GM18517 (cell line): Measurements from ENCODE around the gene IVD.

Experiments used
- ATAC-seq: cut with Tn5 transposase; IDR thresholded peaks from one replicate; pipeline ENCODE4 v1.9.1; 2021; ENCODE audit warnings: mild to moderate bottlenecking, moderate library complexity; ENCODE audit not compliant: unreplicated experiment

IVD gene

DNA sequence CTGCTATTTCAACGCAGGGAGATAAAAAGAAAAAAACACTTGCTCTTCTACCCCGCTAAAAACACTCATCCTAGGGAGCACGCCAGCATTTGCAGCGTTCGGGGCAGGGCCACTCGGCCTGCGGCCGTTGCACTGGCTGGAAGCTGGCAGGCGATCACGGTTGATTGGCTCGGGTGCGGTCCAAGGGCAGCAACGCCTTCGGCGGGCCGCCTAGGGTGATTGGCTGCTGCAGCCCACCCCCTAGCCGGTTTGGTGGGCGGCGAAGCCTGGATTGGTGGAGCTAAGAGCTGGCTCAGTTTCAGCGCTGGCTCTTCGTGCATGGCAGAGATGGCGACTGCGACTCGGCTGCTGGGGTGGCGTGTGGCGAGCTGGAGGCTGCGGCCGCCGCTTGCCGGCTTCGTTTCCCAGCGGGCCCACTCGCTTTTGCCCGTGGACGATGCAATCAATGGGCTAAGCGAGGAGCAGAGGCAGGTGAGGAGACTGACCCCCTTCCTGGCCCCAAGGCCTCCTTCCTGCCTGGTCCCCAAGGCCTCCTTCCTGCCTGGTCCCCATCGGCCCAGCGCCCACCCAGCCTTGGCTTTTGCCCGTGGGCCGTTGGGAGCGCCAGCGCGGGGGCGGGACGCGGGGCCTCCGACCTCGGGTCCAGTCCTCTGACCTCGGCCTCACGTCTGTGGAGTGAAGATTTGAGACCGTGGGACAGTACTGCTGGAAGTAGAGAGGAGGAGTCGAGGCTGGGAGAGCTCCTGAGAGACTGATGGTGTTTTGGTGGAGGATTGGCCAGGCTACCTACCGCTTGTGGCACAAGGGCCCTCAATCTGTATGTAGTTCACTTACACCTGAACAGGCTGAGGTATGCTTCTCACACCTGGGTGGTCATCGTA is at the start of gene IVD:
TSS of gene IVD (plus strand) at position 295 of the 881 bp plus-strand sequence. CDS start at position 328, 33 bp downstream.
- ATAC-seq, result peak; percentile 75

DNA sequence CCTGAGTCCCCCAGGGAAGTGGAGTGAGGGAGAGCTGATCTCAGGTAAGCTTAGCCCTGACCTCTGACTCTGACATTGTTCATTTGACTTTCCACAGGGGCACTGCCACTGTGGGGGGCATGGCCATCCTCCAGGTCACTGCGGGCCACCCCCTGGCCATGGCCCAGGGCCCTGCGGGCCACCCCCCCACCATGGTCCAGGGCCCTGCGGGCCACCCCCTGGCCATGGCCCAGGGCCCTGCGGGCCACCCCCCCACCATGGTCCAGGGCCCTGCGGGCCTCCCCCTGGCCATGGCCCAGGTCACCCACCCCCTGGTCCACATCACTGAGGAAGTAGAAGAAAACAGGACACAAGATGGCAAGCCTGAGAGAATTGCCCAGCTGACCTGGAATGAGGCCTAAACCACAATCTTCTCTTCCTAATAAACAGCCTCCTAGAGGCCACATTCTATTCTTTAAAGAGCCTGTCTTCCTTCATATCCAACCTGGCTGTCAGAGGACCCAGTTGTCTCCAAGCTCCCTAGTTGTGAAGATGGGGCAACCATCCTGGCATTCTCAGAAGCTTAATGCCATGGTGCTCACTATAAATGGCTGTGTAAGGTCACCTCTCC is 49.5 kb upstream of the IVD start:
- ATAC-seq, result no peak

DNA sequence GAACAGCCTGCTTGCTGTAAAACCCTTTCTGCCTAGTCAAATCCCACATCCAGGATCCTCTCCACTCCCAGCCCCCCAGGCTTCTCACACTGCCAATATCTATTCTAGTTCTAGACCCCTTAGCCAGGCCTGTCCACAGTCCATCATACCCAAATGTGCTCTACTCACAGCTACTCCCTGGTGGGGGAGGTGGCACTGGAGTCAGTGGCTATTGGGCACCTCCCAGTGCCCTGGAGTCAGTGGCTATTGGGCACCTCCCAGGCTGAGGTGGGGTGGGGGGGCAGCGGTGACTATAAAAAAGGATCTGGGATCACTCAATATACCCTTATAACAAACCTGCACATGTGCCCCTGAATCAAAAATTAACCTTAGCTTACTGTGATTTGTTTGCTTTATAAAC is 48.3 kb upstream of the IVD start:
- ATAC-seq, result no peak

DNA sequence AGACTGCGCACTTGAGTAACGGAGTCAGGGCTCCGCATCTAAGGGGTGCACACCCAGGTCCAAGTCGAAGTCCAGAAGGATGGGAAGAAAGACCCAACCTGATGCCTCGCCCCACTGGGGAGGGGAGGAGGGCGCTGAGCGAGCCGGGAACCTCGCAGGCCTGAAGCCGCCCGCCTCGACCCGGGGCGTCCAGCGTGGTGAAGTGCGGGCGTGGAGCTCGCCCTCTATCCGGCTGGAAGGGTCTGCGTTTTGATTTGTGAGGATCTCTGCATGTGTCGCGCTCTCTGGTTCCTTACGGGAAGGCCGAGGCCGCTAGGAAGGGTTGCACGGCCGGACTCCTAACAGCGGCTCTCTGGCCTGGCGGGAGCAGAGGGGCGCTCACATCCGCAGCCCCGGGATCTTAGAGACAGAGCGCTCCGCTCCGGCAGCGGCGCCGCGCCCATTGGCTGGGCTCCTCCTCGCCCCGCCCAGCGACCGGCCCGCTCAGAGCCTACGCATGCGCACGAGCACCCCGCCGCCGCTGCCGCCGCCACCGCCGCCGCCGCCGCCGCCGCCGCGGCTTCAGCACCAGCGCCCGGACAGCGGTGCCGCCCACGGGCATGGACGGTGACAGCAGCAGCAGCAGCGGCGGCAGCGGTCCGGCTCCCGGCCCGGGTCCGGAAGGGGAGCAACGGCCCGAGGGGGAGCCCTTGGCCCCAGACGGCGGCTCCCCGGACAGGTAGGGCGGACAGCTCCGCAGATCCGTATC is 47.7 kb upstream of the IVD start, which contains the start of gene DISP2:
TSS of gene DISP2 (plus strand) at position 497 of the 748 bp plus-strand sequence. CDS start at position 600, 103 bp downstream.
- peak; percentile 80 for ATAC-seq

DNA sequence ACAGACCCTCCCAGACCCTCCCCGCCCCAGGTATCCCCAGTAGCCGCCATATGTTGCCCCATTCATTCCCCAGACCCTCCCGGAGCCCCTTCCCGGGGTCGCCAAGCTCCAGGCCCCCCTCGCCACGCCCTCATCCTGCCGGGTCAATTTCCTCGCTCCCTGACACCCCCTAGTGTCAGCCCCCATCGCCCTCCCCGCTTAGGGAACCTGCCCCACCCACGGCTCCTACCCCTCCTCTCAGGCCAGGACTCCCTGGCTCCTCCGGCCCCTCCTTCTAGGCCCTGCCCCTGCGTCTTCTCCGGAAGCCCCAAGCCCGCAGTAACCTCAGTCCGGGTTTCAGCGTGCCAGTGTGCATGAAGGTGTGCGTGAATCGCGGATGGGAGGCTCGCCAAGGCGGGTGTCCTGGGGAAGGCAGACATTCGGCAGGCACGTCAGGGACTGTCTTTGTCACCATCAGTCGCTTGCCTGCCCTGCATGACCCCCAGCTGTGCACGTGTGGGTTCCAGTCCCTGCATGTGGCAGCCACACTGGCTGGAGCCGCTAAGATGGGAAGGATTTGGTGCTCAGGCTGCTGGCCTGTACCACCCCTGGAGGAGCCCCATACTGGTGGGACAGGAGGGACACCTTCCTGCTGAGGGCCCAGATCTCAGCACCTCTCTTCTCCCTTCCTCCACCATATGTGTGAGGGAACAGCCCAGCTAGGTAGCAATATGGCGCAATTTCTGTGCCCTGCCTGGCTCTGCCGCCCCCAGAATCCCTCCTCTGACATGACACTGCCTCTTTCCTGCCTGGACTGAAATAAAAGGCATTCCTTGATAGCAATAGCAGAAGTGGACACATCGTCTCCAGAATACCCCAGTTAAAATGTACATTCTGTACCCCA is 46.9 kb upstream of the IVD start:
- ATAC-seq, result no peak

DNA sequence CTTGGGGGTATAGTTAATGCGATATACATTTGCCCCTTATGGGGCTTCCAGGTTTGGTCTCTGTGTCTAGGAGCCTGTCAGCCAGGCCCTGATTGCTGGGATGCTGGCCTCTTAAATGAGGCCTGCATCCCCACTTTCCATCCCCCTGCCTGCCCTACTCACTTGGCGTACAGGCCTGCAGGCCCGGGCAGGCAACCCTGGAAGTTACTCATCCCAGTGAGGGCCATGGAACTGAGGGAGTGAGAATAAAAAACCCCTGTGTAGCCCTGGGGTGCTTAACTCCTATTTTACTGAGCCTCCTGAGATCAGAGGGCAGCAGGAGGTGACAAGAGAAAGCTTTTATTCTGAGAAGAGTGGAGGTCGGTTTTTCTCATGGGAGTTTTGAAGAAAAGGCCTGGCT is 45.6 kb upstream of the IVD start:
- ATAC-seq, result no peak

DNA sequence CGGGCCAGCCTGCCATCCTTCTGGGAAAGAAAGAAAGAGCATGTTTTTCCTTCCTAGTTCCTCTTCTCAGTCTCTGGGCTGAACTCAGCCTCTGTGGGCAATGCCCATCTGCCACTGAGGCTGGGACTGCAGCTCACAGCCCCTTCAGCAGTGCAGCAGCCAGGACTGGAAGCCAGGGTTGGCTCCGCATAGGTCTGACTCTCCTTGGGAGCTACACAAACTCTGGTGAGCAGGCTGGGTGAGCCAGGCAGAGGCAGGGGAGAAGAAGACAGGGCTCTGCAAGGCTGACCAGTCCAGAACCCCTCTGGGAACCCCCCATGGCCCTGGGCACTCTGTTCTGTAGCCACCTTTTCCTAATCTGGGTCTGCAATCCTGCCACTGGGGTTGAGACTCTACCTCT is 44.0 kb upstream of the IVD start:
- ATAC-seq, result no peak

DNA sequence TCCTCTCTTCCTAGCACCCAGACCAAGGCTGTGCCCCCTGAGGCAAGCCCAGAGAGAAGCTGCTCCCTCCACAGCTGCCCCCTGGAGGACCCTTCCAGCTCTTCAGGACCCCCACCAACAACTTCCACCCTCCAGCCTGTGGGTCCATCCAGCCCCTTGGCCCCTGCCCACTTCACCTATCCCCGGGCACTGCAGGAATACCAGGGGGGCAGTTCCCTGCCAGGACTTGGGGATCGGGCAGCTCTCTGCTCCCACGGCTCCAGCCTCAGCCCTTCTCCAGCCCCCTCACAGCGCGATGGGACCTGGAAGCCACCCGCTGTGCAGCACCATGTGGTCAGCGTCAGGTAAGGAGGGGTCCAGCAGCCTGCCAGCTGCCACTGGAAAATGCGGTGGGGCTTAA is 42.0 kb upstream of the IVD start:
- no peak for ATAC-seq

DNA sequence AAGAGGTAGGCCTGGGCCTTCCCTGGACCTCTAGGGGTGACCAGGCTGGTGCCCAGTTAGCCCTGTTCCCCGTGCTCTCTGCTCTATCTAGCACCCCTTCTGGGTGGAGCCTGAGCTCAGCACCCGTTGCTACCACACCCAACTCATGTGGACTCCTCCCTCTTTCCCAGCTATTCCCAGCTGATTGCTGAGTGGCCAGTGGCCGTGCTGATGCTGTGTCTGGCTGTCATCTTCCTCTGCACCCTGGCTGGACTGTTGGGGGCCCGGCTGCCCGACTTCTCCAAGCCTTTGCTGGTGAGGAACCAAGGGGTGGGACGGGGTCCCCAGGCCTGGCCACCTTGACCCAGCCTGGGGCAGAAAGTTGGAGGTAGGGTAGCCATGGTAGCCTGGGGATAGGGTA is 41.3 kb upstream of the IVD start:
- ATAC-seq, result no peak

DNA sequence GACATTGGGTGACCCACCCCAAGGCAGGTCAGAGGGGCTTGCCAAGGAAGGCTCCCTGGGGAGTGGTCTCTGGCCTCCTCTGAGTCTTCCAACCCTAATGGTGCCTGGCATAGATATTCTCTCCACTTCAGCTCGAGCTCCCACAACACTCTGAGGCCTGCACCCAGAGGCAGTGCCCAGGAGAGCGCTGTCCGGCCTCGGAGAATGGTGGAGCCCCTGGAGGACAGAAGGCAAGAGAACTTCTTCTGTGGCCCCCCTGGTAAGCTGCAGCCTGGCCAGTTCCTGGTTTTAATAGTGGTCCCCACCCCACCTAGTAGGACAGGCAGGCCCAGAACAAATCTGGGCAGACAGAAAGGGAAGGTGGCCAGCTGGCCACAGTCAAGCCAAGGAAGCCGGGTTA is 40.6 kb upstream of the IVD start:
- ATAC-seq, result no peak

DNA sequence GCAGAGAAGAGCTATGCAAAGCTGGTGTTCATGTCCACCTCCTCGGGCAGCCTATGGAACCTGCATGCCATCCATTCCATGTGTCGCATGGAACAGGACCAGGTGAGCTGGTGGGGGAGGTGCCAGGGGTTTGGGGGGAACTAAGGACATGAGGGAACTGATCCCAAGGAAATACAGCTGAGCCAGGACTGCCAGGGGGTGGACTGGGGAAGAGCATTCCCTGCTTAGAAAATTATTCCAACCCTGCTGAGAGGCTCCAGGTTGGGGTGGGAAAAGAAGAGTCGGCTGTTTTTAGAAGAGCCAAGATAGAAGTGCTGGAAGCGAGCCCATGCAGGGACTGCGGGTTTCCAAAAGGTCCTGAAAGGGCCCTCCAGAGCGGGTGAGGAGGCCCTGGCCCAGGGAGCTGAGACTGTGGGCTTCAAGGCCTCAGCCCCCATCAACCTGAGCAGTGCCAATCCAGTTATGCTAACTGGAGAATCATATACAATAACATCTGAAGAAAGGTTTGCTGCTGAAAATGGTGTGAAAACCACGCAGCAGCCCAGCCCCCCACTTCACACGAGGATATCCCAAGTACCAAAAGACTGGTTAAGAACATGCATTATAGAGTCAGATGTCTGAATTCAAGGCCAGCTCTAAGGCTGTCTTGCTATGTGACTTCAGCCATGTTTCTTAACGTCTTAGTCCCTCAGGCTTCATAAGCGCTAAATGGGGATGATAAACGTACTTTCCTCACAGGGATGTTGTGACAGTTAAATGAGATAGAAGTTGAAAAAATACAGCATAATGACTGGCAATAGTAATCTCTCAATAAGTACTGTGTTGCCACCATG is 39.8 kb upstream of the IVD start:
- no peak for ATAC-seq

DNA sequence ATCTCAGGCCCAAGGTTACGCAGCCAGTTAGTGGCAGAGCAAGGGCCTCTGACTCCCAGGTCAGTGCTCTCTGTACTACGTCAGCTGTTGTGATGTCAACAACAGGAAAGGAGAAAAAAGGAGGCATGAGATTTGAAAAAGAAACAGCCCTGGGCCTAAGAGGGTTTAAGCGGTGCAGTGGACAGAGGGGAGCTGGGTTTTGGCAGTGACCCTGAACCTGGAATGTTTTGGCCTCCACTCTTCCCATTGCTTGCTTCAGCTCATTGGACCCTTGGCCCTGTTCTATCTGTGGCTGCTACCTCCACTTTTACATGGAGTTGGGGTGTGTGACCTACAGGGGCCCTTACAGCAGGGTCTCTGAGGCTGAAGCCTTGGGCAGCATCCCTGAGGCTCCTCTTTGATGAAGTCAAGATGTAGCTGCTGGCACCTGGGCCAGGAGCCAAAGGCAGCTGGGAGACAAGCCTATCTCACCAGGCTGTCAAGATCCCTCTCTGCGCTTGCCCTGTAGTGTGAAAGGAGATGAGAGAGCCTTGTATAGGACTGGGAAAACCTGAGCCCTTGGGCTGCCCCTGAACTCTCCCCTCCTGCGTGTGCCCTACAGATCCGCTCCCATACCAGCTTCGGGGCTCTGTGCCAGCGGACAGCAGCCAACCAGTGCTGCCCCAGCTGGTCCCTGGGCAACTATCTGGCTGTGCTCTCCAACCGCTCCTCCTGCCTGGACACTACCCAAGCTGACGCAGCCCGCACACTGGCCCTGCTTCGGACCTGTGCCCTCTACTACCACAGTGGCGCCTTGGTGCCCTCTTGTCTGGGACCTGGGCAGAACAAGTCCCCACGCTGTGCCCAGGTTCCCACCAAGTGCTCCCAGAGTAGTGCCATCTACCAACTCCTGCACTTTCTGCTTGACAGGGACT is 38.9 kb upstream of the IVD start:
- ATAC-seq, result no peak

DNA sequence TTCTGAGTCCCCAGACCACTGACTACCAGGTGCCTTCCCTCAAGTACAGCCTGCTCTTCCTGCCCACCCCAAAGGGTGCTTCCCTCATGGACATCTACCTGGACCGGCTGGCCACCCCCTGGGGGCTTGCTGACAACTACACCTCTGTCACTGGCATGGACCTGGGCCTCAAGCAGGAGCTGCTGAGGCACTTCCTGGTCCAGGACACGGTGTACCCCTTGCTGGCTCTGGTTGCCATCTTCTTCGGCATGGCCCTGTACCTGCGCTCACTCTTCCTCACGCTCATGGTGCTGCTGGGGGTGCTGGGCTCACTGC is 38.3 kb upstream of the IVD start:
- no peak for ATAC-seq

DNA sequence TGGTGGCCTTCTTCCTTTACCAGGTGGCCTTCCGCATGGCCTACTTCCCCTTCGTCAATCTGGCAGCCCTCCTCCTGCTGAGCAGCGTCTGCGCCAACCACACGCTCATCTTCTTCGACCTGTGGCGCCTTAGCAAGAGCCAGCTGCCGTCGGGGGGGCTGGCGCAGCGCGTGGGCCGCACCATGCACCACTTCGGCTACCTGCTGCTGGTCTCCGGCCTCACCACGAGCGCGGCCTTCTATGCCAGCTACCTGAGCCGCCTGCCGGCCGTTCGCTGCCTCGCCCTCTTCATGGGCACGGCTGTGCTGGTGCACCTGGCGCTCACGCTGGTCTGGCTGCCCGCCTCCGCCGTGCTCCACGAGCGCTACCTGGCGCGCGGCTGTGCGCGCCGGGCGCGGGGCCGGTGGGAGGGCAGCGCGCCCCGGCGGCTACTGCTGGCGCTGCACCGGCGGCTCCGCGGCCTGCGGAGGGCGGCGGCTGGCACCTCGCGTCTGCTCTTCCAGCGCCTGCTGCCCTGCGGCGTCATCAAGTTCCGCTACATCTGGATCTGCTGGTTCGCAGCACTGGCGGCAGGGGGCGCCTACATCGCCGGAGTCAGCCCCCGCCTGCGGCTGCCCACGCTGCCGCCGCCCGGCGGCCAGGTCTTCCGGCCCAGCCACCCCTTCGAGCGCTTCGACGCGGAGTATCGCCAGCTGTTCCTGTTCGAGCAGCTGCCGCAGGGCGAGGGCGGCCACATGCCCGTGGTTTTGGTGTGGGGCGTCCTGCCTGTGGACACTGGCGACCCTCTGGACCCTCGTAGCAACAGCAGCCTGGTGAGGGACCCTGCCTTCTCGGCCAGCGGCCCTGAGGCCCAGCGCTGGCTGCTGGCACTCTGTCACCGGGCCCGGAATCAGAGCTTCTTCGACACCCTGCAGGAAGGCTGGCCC is 37.6 kb upstream of the IVD start:
- ATAC-seq, result peak; percentile 85

DNA sequence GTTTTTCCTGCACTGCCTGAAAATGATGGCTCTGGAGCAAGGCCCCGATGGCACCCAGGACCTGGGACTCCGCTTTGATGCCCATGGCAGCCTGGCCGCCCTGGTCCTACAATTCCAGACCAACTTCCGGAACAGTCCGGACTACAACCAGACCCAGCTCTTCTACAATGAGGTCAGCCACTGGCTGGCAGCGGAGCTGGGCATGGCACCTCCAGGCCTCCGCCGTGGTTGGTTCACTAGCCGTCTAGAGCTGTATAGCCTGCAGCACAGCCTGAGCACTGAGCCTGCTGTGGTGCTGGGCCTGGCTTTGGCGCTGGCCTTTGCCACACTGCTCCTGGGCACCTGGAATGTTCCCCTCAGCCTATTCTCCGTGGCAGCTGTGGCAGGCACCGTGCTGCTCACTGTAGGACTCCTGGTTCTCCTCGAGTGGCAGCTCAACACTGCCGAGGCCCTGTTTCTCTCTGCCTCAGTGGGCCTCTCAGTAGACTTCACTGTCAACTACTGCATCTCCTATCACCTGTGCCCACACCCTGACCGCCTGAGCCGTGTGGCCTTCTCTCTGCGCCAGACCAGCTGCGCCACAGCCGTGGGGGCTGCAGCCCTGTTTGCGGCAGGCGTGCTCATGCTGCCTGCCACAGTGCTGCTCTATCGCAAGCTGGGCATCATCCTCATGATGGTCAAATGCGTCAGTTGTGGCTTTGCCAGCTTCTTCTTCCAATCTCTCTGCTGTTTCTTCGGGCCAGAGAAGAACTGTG is 36.7 kb upstream of the IVD start:
- ATAC-seq, result no peak

DNA sequence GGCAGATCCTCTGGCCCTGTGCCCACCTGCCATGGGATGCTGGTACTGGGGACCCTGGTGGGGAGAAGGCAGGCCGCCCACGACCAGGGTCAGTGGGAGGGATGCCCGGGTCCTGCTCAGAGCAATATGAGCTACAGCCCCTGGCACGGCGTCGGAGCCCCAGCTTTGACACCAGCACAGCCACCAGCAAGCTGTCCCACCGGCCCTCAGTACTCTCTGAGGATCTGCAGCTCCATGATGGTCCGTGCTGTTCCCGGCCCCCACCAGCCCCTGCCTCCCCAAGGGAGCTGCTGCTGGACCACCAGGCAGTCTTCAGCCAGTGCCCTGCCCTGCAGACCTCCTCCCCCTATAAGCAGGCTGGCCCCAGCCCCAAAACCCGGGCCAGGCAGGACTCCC is 36.1 kb upstream of the IVD start:
- ATAC-seq, result no peak

DNA sequence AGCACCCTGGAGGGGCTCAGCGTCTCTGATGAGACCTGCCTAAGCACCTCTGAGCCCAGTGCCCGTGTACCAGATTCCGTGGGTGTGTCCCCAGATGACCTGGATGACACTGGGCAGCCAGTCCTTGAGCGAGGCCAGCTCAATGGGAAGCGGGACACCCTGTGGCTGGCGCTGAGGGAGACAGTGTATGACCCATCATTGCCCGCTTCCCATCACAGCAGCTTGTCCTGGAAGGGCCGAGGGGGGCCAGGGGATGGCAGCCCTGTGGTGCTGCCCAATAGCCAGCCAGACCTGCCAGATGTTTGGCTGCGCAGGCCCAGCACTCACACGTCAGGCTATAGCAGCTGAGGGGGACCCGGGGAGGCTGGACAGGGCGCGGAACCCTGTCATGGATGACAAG is 35.6 kb upstream of the IVD start:
- ATAC-seq, result no peak
